Glomerular endothelial cell (primary cell): Measurements from ENCODE around the gene CNTN1. TPM values are rescaled to one million over a fixed set of nuclear protein-coding genes. Genes with fewer than 3 reads are reported as not detected.

ENCODE experiments used
- DNase-seq: peaks from one replicate; pipeline ENCODE4 v3.0.0-alpha.2; 2011; ENCODE audit warnings: low read depth, low spot score; ENCODE audit errors: extremely low read depth
- total RNA-seq: library from RNA; depleted of rRNA; stranded (reverse); fragments of >200 nt; gene quantifications from 2 replicates; pipeline ENCODE4 v1.2.3, GENCODE V29; 2015

CNTN1 gene
- total RNA-seq, 1 donor from 2014 or later: 2.3 TPM

GRCh38 chr12:41100572-41100971, 408.3 kb downstream of the CNTN1 start:
- no peak for DNase-seq

- no peak for DNase-seq
These were observed 409.6 kb downstream of the CNTN1 start for GRCh38 chr12:41101806-41102205.

GRCh38 chr12:41103614-41104013, 411.4 kb downstream of the CNTN1 start:
- DNase-seq: no peak

GRCh38 chr12:41106315-41106714, 414.1 kb downstream of the CNTN1 start:
- no peak for DNase-seq

- DNase-seq: no peak
These were observed 415.8 kb downstream of the CNTN1 start for GRCh38 chr12:41108032-41108431.

DNA sequence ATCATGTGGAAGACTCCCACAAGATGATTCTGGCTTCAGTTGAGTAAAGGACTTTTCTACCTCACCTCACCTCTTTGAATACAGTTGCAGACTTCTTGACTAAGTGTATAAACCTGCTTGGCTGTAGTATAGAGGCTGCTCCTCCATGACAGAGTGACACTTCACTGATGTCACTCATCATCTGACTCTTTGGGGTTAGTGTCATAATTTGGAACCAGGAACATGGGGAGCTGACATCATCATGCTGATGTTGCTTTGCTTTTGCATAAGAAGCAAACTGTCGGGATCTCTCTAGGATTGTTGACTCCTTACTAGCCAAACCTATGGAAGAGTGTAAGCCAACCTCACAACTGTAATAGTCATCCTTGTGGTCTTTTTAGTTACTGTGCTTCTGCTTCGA, 420.7 kb downstream of the CNTN1 start:
- no peak for DNase-seq

DNA sequence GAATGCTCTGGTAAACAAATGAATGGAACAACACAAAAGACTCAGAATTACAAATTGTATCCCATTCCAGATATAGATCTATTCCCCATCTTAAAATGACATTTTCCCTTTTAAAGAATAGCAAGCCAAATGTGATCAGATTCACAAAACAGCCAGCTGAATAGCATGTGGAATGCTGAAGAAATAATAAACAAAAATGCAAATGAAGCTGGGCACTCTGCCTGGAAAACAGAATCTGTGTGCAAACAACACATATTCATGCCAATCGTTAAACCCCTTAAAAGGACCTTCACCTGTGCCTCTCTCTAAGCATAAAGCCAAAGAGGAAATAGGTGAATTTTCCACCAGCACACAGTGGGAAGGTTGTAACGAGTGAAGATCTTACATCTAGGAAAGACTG, 428.0 kb downstream of the CNTN1 start:
- no peak for DNase-seq

DNA sequence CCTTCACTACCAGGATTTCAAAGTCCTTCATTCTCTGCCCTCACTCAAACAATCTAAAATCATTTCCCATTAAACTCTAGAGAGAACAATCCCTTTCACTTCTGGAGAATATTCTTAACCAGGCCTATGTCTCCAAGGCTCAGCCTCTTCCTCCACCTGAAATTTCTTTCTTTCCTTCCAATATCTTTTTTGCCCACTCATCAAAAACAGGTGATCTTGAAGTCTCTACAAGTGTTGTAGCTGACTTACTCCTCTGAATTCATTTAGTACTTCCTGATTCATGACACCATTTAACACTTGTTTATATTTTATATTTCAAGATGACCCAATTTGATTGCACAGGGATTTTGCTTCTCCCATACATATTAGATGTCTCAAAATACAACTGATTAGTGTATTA, 429.1 kb downstream of the CNTN1 start:
- DNase-seq: no peak
